ENCODE data around the gene LPCAT3.

Gene LPCAT3

DNA sequence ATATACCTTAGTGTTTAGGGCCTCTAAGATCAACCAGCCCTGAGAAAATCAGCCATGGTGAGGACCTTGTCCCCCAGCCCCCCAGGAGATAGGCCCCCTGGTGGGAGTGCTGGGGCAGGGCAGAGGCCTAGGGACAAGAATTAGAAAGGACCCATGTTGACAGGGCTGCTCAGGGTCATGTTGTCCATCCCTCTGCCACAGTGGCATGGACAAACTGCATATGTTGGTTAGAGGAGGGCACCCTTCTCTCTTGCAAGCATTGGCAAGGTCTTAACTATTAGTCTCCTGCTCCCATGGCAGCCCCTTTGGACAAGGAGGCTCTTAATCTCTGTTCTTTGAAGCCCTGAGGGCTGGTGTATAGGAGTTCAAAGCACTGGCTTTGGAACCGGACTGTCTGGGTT is 67.9 kb downstream of the LPCAT3 start (continued):
- no peak for TF ChIP-seq ZNF510 (tag by site-specific recombination; IDR thresholded peaks at IDR 0.05; ENCODE audit: insufficient replicate concordance)
- TF ChIP-seq ZNF785 (tag by site-specific recombination; IDR thresholded peaks at IDR 0.05): no peak
- no peak for TF ChIP-seq ZNF132 (tag by site-specific recombination; IDR thresholded peaks at IDR 0.05; ENCODE audit: borderline replicate concordance)
- no peak for TF ChIP-seq YY1 (tag by site-specific recombination; IDR thresholded peaks at IDR 0.05)
- TF ChIP-seq BCL11A (tag by site-specific recombination; IDR thresholded peaks at IDR 0.05; ENCODE audit: low read depth): no peak
- TF ChIP-seq ZNF133 (tag by site-specific recombination; IDR thresholded peaks at IDR 0.05): no peak
- TF ChIP-seq ZNF776 (tag by site-specific recombination; IDR thresholded peaks at IDR 0.05; ENCODE audit: borderline replicate concordance): no peak
- TF ChIP-seq ZEB2 (tag by site-specific recombination; IDR thresholded peaks at IDR 0.05): no peak

DNA sequence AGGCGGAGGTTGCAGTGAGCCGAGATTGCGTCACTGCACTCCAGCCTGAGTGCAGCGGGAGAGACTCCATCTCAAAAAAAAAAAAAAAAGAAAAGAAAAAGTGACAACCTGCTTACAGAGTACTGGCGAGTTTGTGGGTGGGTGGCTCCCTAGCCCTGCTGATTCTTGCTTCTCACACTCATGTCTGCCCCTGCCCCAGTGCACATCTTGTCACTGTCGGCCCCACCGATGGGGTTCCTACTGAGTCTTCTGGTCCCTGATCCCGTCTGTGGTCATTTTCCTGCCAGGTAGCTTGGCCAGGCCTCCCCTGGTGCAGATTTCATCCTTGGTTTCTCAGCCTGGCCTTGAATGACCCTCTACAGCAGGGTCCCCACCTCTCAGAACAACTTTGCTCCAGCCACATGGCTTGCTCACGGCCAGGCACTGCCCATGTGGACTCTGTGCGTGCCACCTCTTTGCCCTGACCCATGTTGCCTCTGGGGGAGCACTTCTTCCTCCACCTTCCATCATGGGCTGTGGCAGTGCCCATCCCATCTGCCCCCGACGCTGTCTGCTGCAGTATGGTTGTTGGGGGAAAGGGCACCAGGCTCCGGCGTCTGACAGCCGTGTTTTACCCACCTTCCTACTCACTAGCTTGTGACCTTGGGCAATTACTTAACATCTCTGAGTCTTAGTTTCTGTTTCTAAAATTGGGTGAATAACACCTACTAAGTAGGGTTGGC is 69.2 kb downstream of the LPCAT3 start:
- POLR2A ChIA-PET: interaction anchor here (1.0 kb wide), 1 partner anchor 159 kb away, joined by 4 read pairs; no protein-coding TSS in a partner anchor

DNA sequence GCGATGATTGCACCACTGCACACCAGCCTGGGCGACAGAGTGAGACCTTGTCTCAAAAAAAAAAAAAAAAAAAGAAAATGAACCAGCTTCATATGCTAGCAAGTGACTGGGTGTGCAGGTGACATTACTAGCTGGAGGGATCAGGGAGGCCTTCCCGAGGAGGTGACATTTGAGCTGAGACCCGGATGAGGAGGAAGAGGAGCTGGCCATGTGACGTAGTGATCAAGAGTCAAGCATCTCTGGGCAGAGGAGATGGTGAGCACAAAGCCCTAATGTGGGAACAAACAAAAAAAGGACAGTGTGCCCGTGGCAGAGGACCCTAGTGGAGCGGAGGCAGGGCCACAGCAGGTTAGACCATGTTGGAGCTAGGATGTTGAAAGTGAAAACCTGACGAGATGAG is 70.7 kb downstream of the LPCAT3 start:
- Histone ChIP-seq H3K36me3 (ENCODE audit: control insufficient read depth in 2 of 2, insufficient read depth in 1 of 2, low read length in 2 of 2) (peaks cover 0 to 10% of the 10 kb centered on the region in 2 experiments; a peak in 1 of 3 replicates), H3K27ac (ENCODE audit: extremely low read depth, low read depth, low read length) (no peak overlapping the region), H3K4me1 (ENCODE audit: control insufficient read depth, insufficient read depth, low read length) (peaks cover 14% of the 10 kb centered on the region), H3K9me3 (ENCODE audit: control insufficient read depth, insufficient read depth, low read depth, low read length) (no peaks in the 10 kb centered on the region), H3K4me3 (ENCODE audit: low read depth, low read length) (no peak overlapping the region)
- ChIA-PET CTCF (interaction anchor here (0.7 to 6.8 kb wide), 6 partner anchors 9 to 145 kb away, joined by 3 to 138 read pairs (median 4); no protein-coding TSS in a partner anchor), POLR2A (interaction anchor here (0.7 to 4.9 kb wide), 5 partner anchors 21 to 988 kb away, joined by 3 to 32 read pairs (median 6); partner anchors contain the start of genes LPCAT3 and SLC2A3)
- TF ChIP-seq, protein P1, sequence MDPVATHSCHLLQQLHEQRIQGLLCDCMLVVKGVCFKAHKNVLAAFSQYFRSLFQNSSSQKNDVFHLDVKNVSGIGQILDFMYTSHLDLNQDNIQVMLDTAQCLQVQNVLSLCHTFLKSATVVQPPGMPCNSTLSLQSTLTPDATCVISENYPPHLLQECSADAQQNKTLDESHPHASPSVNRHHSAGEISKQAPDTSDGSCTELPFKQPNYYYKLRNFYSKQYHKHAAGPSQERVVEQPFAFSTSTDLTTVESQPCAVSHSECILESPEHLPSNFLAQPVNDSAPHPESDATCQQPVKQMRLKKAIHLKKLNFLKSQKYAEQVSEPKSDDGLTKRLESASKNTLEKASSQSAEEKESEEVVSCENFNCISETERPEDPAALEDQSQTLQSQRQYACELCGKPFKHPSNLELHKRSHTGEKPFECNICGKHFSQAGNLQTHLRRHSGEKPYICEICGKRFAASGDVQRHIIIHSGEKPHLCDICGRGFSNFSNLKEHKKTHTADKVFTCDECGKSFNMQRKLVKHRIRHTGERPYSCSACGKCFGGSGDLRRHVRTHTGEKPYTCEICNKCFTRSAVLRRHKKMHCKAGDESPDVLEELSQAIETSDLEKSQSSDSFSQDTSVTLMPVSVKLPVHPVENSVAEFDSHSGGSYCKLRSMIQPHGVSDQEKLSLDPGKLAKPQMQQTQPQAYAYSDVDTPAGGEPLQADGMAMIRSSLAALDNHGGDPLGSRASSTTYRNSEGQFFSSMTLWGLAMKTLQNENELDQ (tag by site-specific recombination; IDR thresholded peaks at IDR 0.05; ENCODE audit: low read depth): 0 out of 2 replicates have a peak, but pooled peaks have one; percentile 5
- TF ChIP-seq ZIC2 (tag by site-specific recombination; IDR thresholded peaks at IDR 0.05): no peak
- TF ChIP-seq ZNF366 (tag by site-specific recombination; conservative IDR thresholded peaks at IDR 0.05): no peak
- TF ChIP-seq, protein P2, sequence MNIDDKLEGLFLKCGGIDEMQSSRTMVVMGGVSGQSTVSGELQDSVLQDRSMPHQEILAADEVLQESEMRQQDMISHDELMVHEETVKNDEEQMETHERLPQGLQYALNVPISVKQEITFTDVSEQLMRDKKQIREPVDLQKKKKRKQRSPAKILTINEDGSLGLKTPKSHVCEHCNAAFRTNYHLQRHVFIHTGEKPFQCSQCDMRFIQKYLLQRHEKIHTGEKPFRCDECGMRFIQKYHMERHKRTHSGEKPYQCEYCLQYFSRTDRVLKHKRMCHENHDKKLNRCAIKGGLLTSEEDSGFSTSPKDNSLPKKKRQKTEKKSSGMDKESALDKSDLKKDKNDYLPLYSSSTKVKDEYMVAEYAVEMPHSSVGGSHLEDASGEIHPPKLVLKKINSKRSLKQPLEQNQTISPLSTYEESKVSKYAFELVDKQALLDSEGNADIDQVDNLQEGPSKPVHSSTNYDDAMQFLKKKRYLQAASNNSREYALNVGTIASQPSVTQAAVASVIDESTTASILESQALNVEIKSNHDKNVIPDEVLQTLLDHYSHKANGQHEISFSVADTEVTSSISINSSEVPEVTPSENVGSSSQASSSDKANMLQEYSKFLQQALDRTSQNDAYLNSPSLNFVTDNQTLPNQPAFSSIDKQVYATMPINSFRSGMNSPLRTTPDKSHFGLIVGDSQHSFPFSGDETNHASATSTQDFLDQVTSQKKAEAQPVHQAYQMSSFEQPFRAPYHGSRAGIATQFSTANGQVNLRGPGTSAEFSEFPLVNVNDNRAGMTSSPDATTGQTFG (tag by site-specific recombination; IDR thresholded peaks at IDR 0.05; ENCODE audit: borderline replicate concordance): no peak
- TF ChIP-seq, protein P3, sequence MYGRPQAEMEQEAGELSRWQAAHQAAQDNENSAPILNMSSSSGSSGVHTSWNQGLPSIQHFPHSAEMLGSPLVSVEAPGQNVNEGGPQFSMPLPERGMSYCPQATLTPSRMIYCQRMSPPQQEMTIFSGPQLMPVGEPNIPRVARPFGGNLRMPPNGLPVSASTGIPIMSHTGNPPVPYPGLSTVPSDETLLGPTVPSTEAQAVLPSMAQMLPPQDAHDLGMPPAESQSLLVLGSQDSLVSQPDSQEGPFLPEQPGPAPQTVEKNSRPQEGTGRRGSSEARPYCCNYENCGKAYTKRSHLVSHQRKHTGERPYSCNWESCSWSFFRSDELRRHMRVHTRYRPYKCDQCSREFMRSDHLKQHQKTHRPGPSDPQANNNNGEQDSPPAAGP (tag by site-specific recombination; IDR thresholded peaks at IDR 0.05): no peak
- TF ChIP-seq, protein P4, sequence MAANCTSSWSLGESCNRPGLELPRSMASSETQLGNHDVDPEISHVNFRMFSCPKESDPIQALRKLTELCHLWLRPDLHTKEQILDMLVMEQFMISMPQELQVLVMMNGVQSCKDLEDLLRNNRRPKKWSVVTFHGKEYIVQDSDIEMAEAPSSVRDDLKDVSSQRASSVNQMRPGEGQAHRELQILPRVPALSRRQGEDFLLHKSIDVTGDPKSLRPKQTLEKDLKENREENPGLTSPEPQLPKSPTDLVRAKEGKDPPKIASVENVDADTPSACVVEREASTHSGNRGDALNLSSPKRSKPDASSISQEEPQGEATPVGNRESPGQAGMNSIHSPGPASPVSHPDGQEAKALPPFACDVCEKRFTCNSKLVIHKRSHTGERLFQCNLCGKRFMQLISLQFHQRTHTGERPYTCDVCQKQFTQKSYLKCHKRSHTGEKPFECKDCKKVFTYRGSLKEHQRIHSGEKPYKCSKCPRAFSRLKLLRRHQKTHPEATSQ (tag by site-specific recombination; IDR thresholded peaks at IDR 0.05): no peak

More for the DNA sequence above, 69.2 kb downstream of the LPCAT3 start:
- Histone ChIP-seq H3K36me3 (ENCODE audit: control insufficient read depth in 2 of 2, insufficient read depth in 1 of 2, low read length in 2 of 2) (peaks cover 0 to 10% of the 10 kb centered on the region in 2 experiments; a peak in 1 of 3 replicates), H3K9me3 (ENCODE audit: control insufficient read depth, insufficient read depth, low read depth, low read length) (no peaks in the 10 kb centered on the region), H3K4me3 (ENCODE audit: low read depth, low read length) (no peak overlapping the region), H3K27ac (ENCODE audit: extremely low read depth, low read depth, low read length) (no peak overlapping the region), H3K4me1 (ENCODE audit: control insufficient read depth, insufficient read depth, low read length) (peaks cover 14% of the 10 kb centered on the region)
- TF ChIP-seq, protein P5, sequence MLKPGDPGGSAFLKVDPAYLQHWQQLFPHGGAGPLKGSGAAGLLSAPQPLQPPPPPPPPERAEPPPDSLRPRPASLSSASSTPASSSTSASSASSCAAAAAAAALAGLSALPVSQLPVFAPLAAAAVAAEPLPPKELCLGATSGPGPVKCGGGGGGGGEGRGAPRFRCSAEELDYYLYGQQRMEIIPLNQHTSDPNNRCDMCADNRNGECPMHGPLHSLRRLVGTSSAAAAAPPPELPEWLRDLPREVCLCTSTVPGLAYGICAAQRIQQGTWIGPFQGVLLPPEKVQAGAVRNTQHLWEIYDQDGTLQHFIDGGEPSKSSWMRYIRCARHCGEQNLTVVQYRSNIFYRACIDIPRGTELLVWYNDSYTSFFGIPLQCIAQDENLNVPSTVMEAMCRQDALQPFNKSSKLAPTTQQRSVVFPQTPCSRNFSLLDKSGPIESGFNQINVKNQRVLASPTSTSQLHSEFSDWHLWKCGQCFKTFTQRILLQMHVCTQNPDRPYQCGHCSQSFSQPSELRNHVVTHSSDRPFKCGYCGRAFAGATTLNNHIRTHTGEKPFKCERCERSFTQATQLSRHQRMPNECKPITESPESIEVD (tag by site-specific recombination; IDR thresholded peaks at IDR 0.05): no peak
- TF ChIP-seq, protein P6, sequence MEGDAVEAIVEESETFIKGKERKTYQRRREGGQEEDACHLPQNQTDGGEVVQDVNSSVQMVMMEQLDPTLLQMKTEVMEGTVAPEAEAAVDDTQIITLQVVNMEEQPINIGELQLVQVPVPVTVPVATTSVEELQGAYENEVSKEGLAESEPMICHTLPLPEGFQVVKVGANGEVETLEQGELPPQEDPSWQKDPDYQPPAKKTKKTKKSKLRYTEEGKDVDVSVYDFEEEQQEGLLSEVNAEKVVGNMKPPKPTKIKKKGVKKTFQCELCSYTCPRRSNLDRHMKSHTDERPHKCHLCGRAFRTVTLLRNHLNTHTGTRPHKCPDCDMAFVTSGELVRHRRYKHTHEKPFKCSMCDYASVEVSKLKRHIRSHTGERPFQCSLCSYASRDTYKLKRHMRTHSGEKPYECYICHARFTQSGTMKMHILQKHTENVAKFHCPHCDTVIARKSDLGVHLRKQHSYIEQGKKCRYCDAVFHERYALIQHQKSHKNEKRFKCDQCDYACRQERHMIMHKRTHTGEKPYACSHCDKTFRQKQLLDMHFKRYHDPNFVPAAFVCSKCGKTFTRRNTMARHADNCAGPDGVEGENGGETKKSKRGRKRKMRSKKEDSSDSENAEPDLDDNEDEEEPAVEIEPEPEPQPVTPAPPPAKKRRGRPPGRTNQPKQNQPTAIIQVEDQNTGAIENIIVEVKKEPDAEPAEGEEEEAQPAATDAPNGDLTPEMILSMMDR (tag by site-specific recombination; IDR thresholded peaks at IDR 0.05): peak; percentile 53
- CTCF ChIA-PET: interaction anchor here (0.6 to 2.8 kb wide), 6 partner anchors 10 to 194 kb away, joined by 3 to 10 read pairs (median 4); no protein-coding TSS in a partner anchor

Measured in HEK293 (cell line).